ENCODE results near the gene ZXDA. TPM values are rescaled to one million over a fixed set of nuclear protein-coding genes. Genes with fewer than 3 reads are reported as not detected.

Gene ZXDA
- total and polyA plus RNA-seq, 9 of the 15 experiments (the other 6 are each of a cell fraction or from before 2014, with no cell fraction given) = 0.01 to 0.51 (median 0.28) TPM; not detected in 1

DNA sequence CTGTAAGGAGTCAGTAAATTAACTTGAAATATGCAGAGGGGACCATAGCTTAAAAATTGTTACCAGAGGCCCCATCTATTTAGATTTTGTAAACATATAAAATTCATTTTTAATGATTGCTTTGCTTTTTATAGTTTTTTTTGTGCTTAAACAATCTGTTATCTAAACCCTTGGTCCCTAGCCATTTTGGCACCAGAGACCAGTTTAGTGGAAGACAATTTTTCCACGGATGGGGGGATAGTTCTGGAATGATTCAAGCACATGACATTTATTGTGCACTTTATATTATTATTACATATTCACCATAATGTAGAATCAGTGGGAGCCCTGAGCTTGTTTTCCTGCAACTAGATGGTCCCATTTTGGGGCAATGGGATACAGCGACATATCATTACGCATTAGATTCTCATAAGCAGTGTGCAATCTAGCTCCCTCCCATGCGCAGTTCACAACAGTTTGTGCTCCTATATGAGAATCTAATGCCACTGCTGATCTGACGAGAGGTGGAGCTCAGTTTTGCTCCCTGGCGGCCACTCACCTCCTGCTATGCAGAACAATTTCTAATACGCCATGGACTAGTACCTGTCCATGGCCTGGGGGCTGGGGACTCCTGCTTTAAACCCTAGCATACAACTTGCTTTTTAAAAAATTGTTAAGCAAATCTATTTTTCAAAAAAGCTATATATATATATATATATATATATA lies 5.9 kb downstream of the ZXDA start:
- CTCF ChIA-PET (ENCODE audit: low intra/inter-chr PET ratio) = no interaction called here
- FAIRE-seq = no peak
- intact Hi-C loops (cut with micrococcal nuclease) = loop anchor here (10.0 kb wide), 1 partner anchor 60 kb away; no protein-coding TSS in a partner anchor

More for the DNA sequence above, 5.9 kb downstream of the ZXDA start:
- Histone ChIP-seq H2AFZ (ENCODE audit: low read depth, low read length) (no peak overlapping the region), H3K9me3 (replicated peaks; ENCODE audit: control insufficient read depth, insufficient read depth, low read depth, low read length) (no peaks in the 10 kb centered on the region), H3K27ac (ENCODE audit: extremely low read depth, low read depth, low read length) (no peak overlapping the region), H3K9me1 (ENCODE audit: control insufficient read depth, insufficient read depth, low read length) (no peaks in the 10 kb centered on the region), H3K79me2 (ENCODE audit: control insufficient read depth, insufficient read depth, low read length) (no peaks in the 10 kb centered on the region), H3K4me3 (no peak overlapping the region), H4K20me1 (replicated peaks; ENCODE audit: control insufficient read depth, insufficient read depth, low read length) (no peaks in the 10 kb centered on the region), H3K36me3 (ENCODE audit: control insufficient read depth, insufficient read depth, low read length) (no peaks in the 10 kb centered on the region), H3K4me1 (replicated peaks in 1 of 2; ENCODE audit: control insufficient read depth in 2 of 2, insufficient read depth in 2 of 2, low read length in 2 of 2) (peaks cover 0 to 3% of the 10 kb centered on the region in 2 experiments; a peak in 1 of 5 replicates), H3K9ac (ENCODE audit: insufficient read depth in 1 of 2, low read depth in 2 of 2, low read length in 2 of 2) (no peak overlapping the region), H3K27me3 (ENCODE audit: control insufficient read depth in 2 of 2, insufficient read depth in 2 of 2, low read length in 2 of 2) (no peaks in the 10 kb centered on the region), H3K4me2 (ENCODE audit: insufficient read depth, low read length) (no peak overlapping the region)
- TF ChIP-seq SMARCA5 (IDR thresholded peaks at IDR 0.05) (no peak), ZBED1 (IDR thresholded peaks at IDR 0.05) (no peak), JUN (IDR thresholded peaks at IDR 0.05; ENCODE audit: borderline replicate concordance, low read depth, low read length) (no peak), JUN (CRISPR knock-in tag; IDR thresholded peaks at IDR 0.05; ENCODE audit: borderline replicate concordance) (no peak), RB1 (IDR thresholded peaks at IDR 0.05; ENCODE audit: low read depth) (no peak), ATF3 (IDR thresholded peaks at IDR 0.05) (no peak), ATF3 (CRISPR knock-in tag; conservative IDR thresholded peaks at IDR 0.05) (no peak)
- POLR2A ChIA-PET = no interaction called here
- no peak for ATAC-seq
- in situ Hi-C loops (cut with MboI) = no loop called here
- WGBS (ENCODE audit: insufficient coverage, low coverage, missing lambda C conversion rate) = 23% methylated on average over 7 of the region's 7 CpGs
- BruUV-seq (replicated peaks) = no TSS peak
- DNase-seq (ENCODE audit: extremely low read depth in 1 of 4, low spot score in 3 of 4) = no peak

All from K562 (cell line).